A673 (cell line): ENCODE measurements around the gene MOSPD2. TPM values are rescaled to one million over a fixed set of nuclear protein-coding genes. Genes with fewer than 3 reads are reported as not detected.

Experiments
- BruUV-seq: library from RNA; stranded (reverse); fragments of 400-500 nt; replicated peaks from 2 replicates; lab custom pipeline; 2021; lab: Mats Ljungman, UMichigan
- CTCF ChIA-PET: fragments of 300-600 bp; sonication (Branson Sonifier 250); formaldehyde crosslinking; loops from one replicate; lab custom pipeline; 2022; ENCODE audit warnings: antibody characterized with exemption; lab: Charles Lee
- POLR2A ChIA-PET: fragments of 300-600 bp; sonication (Branson Sonifier 250); formaldehyde crosslinking; loops from one replicate; lab custom pipeline; 2022; ENCODE audit warnings: antibody characterized with exemption; ENCODE audit not compliant: low non-redundant PET; lab: Charles Lee
- DNase-seq: peaks from one replicate; pipeline ENCODE4 v3.0.0-alpha.2; 2015; ENCODE audit warnings: low spot score
- H3K27ac ChIP-seq: fragments of 200-600 bp; sonication (generic); 2 replicates; pipeline ENCODE4 v1.5.1; 2016; ENCODE audit warnings: mixed run types, low read depth, mild to moderate bottlenecking, mixed read lengths, antibody characterized with exemption, low read length; ENCODE audit not compliant: poor library complexity, severe bottlenecking
- H3K27me3 ChIP-seq: fragments of 200-600 bp; sonication (generic); replicated peaks from 2 replicates; pipeline ENCODE4 v1.6.1; 2017; ENCODE audit warnings: mixed run types, low read depth, mild to moderate bottlenecking, mixed read lengths, antibody characterized with exemption, low read length; ENCODE audit not compliant: insufficient read depth, poor library complexity
- H3K36me3 ChIP-seq: fragments of 200-600 bp; sonication (generic); 2 replicates; pipeline ENCODE4 v1.6.1; 2016; ENCODE audit warnings: mixed run types, mild to moderate bottlenecking, mixed read lengths, antibody characterized with exemption, low read length; ENCODE audit not compliant: insufficient read depth, poor library complexity, severe bottlenecking
- H3K4me1 ChIP-seq: fragments of 200-600 bp; sonication (generic); 2 replicates; pipeline ENCODE4 v1.6.1; 2017; ENCODE audit warnings: mixed run types, mild to moderate bottlenecking, mixed read lengths, antibody characterized with exemption, low read length; ENCODE audit not compliant: insufficient read depth, poor library complexity, severe bottlenecking
- H3K4me3 ChIP-seq: fragments of 200-600 bp; sonication (generic); 2 replicates; pipeline ENCODE4 v1.5.1; 2016; ENCODE audit warnings: low read depth, mixed run types, mild to moderate bottlenecking, mixed read lengths, low read length; ENCODE audit not compliant: poor library complexity, severe bottlenecking
- H3K9me3 ChIP-seq: fragments of 200-600 bp; sonication (generic); 2 replicates; pipeline ENCODE4 v1.6.1; 2016; ENCODE audit warnings: mixed run types, low read depth, mild to moderate bottlenecking, mixed read lengths, antibody characterized with exemption, low read length; ENCODE audit not compliant: poor library complexity, severe bottlenecking
- CTCF ChIP-seq: fragments of 300-800, 200-600 bp; sonication (generic); conservative IDR thresholded peaks from 2 replicates; pipeline ENCODE4 v1.5.1; 2017; ENCODE audit warnings: low read depth, mild to moderate bottlenecking, antibody characterized with exemption, low read length, moderate library complexity, mixed read lengths
- EZH2 ChIP-seq: fragments of 200-600 bp; sonication (generic); IDR thresholded peaks from 2 replicates; pipeline ENCODE4 v1.6.1; 2017; ENCODE audit warnings: borderline replicate concordance, low read depth, mild to moderate bottlenecking, mixed read lengths, antibody characterized with exemption, low read length; ENCODE audit not compliant: poor library complexity, severe bottlenecking
- intact Hi-C: fragments of 100-400 bp; cut with micrococcal nuclease; formaldehyde crosslinking; loops from one replicate; pipeline ENCODE4 v1.10.0; 2022; ENCODE audit not compliant: unreplicated experiment
- total RNA-seq: library from RNA; stranded (reverse); gene quantifications from 2 replicates; pipeline ENCODE4 v1.2.3, GENCODE V29; 2021

Gene MOSPD2
- total RNA-seq, 1 experiment from 2014 or later = 11.5 TPM

GRCh38 chrX:14915596-14915995, 42.4 kb downstream of the MOSPD2 start:
- no peaks in the 10 kb centered on the region for H3K4me1 ChIP-seq
- intact Hi-C loops = no loop called here
- no peak for TF ChIP-seq EZH2
- TF ChIP-seq CTCF = no peak
- no peaks in the 10 kb centered on the region for H3K9me3 ChIP-seq
- no peak for DNase-seq
- H3K36me3 ChIP-seq = no peaks in the 10 kb centered on the region
- H3K27ac ChIP-seq = no peak overlapping the region
- BruUV-seq = no TSS peak
- ChIA-PET POLR2A (no interaction called here), CTCF (no interaction called here)
- H3K27me3 ChIP-seq = no peaks in the 10 kb centered on the region
- no peak overlapping the region for H3K4me3 ChIP-seq

DNA sequence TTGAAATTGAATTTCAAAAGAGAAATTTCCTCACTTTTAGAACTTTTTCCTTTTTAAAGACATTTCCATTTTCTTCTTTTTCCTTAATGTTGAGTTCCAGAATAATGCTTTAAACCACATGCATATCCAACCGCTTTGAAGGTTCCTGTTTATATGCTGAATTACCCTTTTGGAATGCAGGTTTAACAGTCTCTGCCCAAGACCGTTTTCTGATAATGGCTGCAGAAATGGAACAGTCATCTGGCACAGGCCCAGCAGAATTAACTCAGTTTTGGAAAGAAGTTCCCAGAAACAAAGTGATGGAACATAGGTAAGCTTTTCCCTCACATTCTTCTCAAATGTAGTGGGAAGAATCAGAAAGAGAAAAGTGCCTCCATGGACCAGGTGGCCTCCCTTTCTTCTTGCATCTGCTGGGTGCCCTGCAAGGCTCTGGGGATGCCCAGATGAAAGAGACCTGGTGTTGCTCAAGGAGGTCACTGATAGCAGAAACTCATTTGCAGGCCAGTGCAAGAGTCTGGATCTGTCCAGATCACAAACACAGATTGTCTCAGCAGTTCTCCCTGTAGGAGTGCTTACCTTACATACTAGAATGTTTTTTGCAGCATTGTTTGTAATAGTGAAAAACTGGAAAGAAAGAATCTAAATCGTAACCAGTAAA, 42.9 kb downstream of the MOSPD2 start:
- Histone ChIP-seq H3K9me3 (no peaks in the 10 kb centered on the region), H3K4me1 (no peaks in the 10 kb centered on the region), H3K27ac (no peak overlapping the region), H3K36me3 (no peaks in the 10 kb centered on the region), H3K27me3 (no peaks in the 10 kb centered on the region), H3K4me3 (no peak overlapping the region)
- TF ChIP-seq EZH2 = no peak
- no peak for TF ChIP-seq CTCF
- no TSS peak for BruUV-seq
- ChIA-PET POLR2A (no interaction called here), CTCF (no interaction called here)
- intact Hi-C loops = no loop called here
- DNase-seq = no peak

- Histone ChIP-seq H3K27ac (no peak overlapping the region), H3K4me3 (no peak overlapping the region), H3K27me3 (no peaks in the 10 kb centered on the region), H3K9me3 (no peaks in the 10 kb centered on the region), H3K4me1 (no peaks in the 10 kb centered on the region), H3K36me3 (no peaks in the 10 kb centered on the region)
- no peak for DNase-seq
- ChIA-PET POLR2A (no interaction called here), CTCF (no interaction called here)
- no TSS peak for BruUV-seq
- intact Hi-C loops = no loop called here
- TF ChIP-seq CTCF = no peak
- no peak for TF ChIP-seq EZH2
Measured at GRCh38 chrX:14919407-14919806, 46.2 kb downstream of the MOSPD2 start.
